ENCODE data around the gene PHTF2. TPM values are rescaled to one million over a fixed set of nuclear protein-coding genes. Genes with fewer than 3 reads are reported as not detected.

PHTF2 gene
- 11.2 to 19.7 TPM (median 14.4 TPM) in 5 replicates for total RNA-seq (2022; extraction: Qiagen RNA extraction)

GRCh38 chr7:77798394-77799077, at the start of gene PHTF2, which contains the start of gene TMEM60:
Gene PHTF2 (plus strand): TSS chr7:77798773.
Gene TMEM60 (minus strand): TSS chr7:77798434. CDS start chr7:77794373, 4,061 bp downstream.

Other genes starting within 250 kb of the PHTF2 start
- gene RSBN1L, start 102.3 kb upstream of the PHTF2 start, total RNA-seq (2022; extraction: Qiagen RNA extraction) = 7.0 to 10.5 TPM (median 7.5 TPM) in 5 replicates
- gene TMEM60, start 339 bp upstream of the PHTF2 start, total RNA-seq (2022; extraction: Qiagen RNA extraction) = 25.4 to 28.0 TPM (median 26.9 TPM) in 5 replicates